Iris pigment epithelial cell (primary cell): ENCODE data around the gene CTIF.

Source experiments
- DNase-seq: peaks from one replicate; pipeline ENCODE4 v3.0.0-alpha.2; 2011; ENCODE audit warnings: low read depth

The CTIF gene

DNA sequence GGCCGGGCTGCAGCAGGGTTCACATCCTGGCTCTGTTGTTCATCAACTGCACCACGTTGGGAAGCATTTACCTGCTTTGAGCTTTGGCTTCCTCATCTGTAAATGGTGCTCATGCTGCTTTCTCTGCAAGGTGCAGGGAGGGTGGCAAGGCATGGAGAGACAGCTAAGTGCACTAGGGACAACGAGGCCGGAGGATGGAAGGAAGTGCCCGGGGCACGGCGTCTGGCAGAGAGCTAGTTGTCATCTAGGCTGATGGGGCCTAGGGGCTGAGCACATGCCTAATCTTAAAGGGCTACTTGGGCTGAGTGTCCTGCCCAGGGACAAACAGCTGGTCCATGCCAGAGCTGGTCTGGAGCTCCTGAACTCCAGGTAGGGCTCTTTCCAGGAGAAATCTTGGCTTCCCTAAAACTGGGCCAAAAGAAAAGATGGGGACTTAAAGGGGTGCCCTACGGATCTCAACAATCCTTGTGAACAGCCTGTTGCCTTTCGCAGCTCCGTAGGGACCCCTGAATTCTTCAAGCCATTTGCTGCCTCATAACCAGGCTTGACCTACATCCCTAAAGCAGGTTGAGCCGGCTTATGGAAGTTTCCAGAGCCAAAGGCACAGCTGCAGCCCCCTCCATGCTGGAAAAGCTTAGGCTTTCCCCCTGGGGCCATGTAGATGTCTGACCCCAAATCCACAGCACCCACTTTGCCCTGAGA, 281.1 kb downstream of the CTIF start:
- no peak for DNase-seq

DNA sequence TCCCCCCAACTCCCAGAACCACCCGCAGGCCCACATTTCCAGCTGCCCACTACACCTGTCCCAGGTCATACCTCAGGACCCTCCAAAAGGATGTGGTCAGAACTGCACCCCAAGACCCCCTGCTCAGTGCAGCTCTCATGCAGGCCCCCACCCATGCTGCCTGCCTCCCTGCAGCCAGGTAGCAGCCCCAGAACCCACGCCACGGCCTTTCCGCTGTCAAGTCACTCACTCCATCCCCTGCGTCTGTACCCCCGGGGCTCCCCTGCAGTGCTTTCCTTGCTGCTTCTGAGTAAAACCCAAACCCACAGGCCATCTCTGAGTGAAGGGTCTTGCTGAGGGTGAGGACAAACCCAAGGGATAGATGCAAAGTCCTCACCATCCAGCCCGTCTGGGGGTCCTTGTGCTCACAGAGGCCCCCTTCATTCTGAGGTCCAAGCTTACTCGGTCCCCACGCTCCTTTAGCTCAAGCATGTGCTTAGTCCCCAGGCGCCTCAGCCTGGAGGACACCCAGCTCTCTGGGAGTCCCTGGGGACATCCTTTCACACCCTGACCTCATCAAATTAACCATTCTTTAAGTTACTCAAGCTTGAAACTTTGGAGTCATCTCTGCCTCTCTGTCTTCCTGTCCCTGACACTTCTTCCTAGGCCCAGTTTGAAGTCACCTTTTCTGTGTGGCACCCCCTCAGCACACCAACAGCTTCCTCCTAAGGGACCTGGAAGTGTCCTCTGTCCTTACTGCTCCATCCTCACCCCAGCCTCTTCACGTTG, 281.8 kb downstream of the CTIF start:
- DNase-seq = no peak

DNA sequence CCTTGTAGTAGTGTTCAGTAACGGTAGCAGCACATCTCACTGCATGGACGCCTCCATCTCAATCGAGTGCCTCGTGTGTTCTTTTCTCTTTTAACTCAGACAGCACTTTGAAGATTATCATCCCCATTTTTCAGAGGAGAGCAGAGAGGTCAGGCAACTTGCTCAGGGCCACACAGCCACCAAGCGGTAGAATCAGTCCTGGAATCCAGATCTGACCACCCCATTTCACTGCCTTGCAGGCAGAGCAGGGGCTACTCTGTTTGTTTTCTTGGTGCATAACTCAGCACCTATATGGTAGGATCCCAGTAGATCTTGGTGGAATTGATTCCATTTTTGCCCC, 282.4 kb downstream of the CTIF start:
- DNase-seq = no peak

DNA sequence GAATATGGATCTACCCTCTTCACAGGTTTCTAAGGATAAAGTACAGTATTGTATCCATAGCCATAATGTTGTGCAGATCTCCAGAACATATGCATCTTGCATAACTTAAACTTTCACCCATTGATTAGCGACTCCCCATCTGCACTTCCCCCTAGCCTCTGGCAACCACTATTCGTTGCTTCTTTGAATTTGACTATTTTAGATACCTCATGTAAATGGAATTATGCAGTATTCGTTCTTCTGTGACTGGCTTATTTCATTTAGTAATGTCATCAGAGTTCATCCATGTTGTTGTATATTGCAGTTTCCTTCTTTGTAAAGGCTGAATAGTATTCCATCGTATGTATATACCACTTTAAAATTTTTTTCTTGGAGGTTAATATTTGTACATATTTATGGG, 283.0 kb downstream of the CTIF start:
- DNase-seq = no peak

DNA sequence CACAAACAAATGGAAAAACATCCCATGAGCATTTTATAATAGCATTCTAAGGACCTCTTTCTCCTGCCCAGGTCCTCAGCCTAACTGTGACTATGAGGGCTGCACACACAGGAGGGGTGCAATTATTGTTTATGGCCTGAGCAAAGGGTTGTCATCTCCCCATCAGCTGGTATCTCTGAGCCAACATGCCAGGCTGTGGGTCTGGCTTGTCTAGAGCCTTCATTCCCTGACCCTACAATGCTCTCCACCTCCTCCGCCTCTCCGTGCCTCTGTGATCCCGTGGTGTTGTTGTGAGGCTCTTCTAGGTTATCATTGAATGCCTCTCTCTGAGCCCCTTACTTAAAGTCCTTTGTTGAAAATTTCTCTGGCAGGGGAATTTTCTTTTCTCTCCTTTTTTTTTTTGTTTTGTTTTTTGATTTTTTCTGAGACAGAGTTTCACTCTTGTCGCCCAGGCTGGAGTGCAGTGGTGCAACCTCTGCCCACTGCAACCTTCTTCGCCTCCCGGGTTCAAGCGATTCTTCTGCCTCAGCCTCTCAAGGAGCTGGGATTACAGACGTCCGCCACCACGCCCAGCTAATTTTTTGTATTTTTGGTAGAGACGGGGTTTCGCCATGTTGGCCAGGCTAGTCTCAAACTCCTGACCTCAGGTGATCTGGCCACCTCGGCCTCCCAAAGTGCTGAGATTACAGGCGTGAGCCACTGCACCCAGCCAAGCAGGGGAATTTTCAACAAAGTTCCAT, 285.6 kb downstream of the CTIF start:
- no peak for DNase-seq

DNA sequence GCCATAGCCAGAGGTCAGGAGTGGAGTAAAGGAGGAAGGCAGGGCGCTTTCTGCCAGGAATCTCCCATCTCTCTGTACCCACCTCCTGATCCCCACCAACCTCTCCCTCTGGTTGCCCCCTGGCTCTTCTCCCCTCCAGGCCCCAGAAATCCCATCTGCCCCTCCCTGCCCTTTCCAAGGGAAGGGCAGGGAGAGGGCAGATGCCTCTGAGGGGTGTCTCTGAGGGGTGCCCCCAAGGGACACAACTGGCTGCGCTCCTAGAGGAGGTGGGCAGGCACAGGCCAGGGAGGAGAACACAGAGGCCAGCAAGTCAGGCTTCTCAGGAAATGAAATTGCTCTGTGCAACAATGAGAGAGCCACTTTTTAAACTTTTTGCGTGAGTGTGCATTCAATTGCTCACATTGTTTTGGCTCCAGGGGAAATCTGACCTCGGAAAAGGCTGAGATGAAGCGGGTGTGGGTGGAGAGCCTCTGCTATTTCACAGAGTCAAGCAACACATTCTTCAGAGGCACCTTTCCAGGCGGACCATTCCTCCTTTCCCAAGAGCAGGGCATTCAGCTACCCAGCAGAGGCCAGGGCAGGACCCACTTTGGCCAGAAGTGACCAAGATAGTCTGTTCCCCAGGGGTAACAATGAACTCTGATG, 286.4 kb downstream of the CTIF start:
- peak; percentile 55 for DNase-seq

DNA sequence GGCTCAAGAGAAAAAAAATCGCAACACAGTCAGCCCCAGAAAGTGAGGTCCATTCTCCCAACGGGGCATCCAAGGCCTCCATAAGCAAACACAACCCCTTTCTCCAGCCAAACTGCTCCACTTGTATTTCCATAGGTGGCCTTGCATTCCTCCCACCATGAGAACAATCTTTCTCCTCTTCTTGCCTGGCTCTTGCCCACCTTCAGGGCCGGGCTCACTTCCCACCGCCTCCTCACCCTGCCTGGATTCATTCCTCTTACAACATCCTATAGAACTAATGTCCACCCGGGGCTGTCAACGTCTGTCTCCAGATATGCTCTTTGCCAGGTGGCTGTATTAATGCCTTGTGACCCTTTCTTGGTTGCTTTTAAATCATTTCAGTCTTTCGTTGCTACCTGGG, 287.4 kb downstream of the CTIF start:
- no peak for DNase-seq

DNA sequence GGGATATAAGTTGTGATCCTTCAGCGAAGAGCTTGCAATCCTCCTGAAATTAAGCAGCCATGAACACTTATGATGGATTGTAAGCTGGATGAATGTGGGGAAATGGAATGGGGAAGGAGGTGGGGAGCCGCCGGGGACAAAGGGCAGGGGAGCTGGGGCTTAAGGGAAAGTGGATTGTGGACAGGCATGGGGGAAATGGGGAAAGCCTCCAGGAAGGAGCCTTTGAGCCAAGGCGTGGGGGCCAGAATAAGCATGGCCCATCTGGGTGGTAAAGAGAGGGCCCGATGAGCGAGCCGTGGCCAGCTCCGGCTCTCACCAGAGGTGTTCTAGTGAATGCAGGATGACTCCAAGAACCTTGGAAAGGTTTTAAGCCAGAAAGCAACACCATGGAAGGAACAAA, 288.0 kb downstream of the CTIF start:
- no peak for DNase-seq

DNA sequence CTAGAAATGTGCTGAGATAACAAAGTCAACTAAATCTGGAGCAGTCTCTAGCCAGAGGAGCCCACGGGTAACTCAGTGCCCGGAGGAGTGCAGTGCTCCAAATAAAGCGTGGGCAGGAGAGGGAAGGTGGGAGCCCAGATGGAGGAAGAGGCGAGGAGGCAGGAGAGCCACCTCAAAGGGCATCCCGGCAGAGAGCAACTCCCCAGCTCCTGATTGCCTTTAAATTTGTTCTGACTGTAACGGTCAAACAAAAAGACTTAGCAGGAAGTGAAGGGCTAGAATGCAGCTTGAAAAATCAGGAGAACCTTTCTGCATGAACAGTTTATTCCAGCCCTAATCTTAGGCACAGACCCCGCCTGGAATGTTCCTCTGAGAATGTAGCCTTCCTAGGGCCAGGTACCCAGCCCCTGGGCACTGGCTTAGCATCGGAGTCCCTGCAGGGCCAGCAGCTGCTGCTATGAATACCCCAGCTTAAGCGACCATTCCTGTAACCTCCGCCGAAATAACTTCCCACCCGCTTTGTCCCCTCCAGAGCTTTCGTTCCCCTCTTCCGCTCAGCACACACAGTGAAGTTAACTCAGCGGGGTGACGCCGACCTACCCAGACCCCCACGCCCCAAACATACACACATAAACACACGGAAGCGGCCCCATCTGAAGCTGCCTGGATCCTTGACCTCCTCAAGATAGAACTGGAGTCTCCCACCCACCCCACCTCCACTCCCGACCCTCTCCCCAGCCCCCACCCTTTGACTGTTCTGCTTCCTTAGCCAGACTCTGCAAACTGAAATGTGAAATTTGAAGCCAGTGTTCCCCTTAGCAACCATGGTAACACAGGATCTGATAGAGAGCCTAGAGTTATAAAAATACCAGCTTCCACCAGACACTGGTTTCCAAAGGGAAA, 288.7 kb downstream of the CTIF start:
- peak; percentile 80 for DNase-seq

DNA sequence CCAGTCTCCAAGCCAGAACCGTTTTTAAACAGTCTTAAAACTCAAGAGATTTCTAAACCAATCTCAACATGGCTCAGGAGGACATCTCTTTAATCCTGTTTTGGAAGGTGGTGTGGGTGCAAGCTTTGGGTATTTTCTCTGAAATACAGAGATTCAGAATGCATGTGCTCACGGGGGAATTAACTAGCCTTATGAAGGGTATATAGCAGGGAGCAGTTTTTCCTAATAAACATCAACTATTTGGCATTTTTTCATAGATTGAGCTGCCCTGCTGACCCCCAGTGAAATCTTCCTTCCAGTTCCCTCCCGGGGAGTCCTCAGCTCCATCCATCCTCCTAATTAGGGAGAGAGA, 289.3 kb downstream of the CTIF start:
- no peak for DNase-seq

DNA sequence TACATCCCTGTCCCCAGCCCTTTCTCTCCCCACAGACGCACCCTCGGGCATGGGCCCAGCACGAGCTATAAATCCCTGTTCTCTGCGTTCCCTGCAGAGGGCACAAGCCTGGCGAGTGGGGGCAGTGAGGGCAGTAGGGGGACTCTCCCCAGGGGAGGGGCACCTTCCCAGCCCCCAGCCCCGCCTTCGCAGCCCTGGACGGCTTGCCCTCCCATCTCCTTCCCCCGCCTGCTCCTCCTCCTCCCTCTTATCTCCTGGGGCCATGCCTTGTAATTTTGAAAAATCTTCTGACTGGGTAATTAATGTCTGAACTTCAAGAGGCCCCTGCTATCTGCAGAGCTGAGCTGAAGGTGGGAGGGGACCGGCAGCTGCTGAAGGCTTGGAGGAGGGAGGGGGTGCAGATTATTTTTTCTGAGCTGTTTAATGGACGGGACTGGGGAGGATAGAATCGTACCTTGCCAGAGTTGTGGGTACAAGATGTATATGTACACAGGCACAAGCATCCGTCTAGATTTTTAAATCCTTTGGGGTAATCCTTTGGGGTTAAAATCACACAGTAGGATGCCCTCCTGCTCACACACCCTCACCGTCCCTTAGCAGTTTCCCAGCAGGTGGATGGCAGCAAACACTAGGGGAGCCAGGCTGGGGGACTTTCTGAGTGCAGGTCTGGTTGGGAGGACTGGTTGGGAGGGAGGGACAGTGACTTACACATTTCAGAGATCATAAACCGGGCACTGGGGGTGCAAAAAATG, 290.0 kb downstream of the CTIF start:
- no peak for DNase-seq

DNA sequence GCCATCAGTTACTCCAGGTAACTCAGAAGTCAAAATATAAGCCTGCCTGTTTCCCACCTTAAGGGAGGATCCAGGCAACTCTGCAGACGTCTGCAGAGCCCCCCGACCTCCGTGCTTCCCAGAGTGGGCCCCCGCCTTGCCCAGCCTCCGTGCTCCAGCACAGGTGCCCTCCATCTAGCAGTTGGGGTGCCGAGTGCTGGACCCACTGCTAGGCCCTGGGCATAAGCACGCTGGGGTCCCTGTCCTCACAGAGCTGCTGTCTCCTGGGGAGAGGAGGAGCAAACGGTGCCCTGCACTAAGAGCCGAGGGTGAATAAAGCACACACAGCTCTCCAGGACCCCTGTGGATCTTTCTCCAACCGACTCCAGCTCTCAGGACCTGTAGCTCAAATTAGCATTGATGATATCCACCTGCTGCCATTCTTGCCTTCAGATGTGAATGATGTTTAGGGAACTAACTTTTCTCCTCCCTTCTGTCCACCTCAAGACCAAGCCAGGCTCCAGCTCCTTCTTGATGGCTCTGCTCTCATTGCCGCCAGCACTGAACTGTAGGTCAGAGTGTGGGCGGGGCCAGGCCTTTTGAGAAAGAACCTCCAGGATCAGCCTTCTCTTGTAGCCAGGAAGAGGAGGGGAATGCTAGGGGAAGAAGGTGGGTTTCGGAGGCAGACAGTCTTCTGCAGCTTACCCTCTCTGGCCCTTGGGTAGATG, 290.8 kb downstream of the CTIF start:
- no peak for DNase-seq

DNA sequence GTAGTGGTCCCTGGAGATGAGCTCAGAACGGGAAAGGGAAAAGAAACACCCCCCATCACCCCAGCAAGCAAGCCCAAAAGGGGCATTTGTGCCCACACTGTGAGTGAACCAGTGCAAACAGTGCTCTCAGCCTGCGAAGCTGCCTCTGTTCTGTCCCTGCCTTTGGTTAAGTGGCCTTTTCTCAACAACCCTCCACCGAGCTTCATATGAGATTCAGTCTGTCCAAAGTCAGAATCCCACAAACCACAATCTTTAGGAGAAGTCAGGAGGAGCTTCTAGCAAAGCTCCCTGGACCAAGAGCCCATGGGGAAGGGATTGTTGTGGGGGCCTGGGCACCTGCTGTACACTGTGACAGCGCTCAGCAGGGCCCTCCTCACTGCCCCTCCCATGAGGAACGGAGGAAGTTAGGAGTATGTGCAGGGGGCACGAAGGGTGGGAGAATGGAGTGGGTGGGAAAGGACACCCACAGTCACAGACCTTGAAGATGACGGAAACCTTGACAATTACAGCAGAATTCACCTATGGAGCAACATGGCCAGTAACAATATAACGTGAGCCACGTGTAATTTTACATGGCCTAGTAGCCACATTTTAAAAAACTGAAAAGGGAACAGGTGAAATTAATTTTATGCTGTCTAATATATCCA, 292.4 kb downstream of the CTIF start:
- no peak for DNase-seq

DNA sequence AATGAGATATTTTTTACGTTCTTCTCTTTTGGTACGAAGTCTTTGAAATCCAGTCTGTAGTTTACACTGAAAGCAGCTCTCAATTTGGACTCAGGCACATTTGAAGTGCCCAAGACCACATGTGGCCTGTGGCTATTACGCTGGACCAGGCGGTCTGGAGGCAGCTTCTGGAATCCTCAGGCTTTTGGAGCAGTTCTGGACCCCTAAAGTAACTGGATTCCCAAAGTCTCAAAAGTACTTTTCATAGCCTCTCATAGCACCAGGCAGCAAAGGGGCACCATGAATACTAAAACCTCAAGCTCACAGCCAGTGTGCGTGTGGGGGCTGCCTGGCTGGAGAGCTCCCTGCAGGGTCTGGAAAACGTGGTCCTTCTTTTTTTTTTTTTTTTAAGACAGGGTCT, 293.0 kb downstream of the CTIF start:
- DNase-seq = no peak

DNA sequence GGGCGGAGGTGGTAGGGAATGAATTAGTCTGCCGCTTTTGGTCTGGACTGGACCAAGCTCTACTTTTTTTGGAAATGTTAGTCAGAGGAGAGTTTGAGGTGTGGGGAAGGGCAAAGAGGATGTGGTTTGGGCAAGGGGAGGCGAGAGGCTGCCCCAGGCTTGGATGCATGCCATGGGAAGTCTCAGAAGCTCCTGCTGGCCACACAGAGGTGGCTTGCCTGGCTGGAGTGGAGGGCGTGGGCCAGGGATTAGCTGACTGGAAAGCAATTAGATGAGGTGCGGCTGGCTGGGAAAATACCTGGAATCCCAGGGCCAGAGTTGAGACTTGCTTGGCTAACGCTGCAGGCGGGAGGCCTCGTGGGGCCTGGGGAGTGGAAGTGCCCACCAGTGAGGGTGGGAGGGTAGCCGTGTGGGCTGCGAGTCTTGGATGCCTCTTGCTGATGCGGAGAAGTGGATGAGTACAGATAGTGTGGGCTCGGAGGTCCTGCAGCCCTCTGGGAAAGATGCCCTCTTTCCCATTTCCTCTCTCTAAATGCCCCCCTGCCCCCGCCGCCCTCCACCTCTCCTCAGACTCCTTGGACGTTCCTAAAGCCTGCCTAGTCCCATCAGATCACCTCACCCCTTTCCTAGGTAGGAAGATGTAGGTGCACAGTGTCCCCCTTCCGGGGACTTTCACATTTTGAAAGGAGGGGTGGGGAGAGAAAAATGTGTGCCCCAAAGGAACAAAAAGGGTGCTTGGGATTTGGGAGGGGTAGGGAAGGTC, 294.3 kb downstream of the CTIF start:
- peak; percentile 50 for DNase-seq

DNA sequence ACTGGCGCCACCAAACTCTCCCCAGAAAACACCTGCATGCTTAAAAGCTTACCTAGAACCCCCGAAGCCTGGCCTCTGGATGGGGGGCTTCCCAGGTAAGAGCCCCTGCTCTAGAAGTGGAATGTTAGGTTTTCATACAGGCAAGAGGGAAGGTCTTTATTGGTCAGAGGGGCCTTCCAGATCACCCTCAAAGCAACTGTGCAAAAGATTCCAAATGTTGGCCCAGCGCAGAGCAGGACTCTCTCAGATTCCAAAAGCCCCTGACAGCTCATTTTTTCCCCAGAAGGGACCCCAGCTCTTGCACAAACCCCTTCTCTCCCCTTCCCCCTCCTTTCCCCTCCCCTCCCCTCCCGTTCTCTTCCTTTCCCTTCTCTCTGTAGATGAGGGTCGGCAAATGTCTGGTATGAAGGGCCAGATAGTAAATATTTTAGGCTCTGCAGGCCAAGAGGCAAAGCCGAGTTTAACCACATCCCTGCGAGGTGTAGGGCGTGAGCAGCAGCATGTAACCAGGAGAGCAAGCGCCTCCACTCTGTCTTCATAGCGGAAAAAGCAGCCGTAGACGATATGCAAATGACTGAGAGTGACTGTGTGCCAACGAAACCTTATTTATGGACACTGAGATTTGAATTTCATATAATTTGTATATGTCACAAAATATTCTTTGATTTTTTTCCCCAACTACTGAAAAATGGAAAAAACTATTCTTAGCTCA, 295.0 kb downstream of the CTIF start:
- DNase-seq = no peak

DNA sequence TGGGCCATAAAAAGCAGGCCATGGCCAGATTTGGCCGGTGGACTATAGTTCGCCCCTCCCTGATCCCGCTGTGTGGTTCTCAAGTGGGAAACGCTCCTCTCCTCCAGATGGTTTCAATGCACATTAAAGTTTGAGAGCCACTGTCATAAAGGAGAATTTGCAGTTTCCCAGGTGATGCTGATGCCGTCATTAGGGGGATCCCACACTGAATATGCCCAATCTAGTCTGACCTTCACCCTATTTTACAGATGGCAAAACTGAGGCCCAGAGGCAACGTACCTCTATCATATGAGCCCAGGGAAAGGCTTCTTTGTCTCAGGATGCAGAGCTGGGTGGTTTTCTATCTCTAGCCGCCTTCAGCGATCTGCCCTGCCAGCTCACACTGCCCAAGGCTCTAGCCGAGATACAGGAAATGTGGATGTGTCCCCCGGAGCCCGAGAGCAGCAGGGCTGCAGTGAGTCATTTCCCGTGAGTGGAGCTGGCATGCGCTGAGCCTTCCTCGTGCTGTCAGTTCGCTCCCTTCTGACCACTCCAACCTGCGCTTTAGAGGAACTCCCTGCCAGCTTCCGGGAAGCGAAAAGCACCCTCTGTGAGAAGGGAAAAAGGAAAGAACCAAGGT, 295.7 kb downstream of the CTIF start:
- DNase-seq = peak; percentile 93

DNA sequence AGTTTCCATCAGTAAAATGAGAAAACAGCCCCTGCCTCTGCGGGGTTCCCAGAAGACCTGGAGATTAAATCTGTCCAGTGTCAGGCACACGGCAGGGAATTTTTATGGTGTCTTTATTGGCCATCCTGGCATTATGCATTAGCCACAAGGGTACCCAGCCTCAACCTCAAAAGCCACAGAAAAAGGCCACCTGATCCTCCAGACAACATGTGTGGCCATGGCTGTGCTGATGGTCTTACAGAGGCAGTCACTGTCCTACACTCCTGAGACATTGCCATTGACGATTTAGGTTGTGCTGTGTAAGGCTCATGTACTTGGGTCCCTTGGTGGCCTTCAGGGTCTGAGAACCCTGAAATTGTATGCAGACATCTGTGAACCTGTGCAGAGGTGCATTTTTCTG, 296.3 kb downstream of the CTIF start:
- DNase-seq = no peak
